SK-N-SH treated with all-trans-retinoic acid at 6 μM for 48 hours (cell line): ENCODE measurements around the gene FNDC3A.
"Not testable (repeated sequence)": the region's sequence is repeated elsewhere in the genome, so short reads cannot be mapped to it uniquely, and the experiment has no call there.

Experiments used
- ATAC-seq: fragments of 200-7000 bp; cut with Tn5 transposase; 3 replicates; pipeline ENCODE4 v1.9.1; 2020; ENCODE audit warnings: mild to moderate bottlenecking, moderate library complexity
- ARNTL ChIP-seq: fragments of 450-650 bp; formaldehyde crosslinking; IDR thresholded peaks from 2 replicates; pipeline ENCODE4 v1.5.0; 2020; ENCODE audit warnings: low read depth, mild to moderate bottlenecking, moderate library complexity, borderline replicate concordance
- BACH2 ChIP-seq: fragments of 250-450 bp; sonication (Bioruptor Pico); IDR thresholded peaks from 2 replicates; pipeline ENCODE4 v1.9.0; 2021; ENCODE audit warnings: mild to moderate bottlenecking, borderline replicate concordance
- CREB5 ChIP-seq: fragments of 250-450 bp; sonication (Bioruptor Pico); IDR thresholded peaks from 2 replicates; pipeline ENCODE4 v1.5.1; 2020; ENCODE audit warnings: low read depth, mild to moderate bottlenecking, moderate library complexity
- CSDC2 ChIP-seq: fragments of 250-450 bp; sonication (Bioruptor Pico); IDR thresholded peaks from 2 replicates; pipeline ENCODE4 v1.5.0; 2020; ENCODE audit warnings: mild to moderate bottlenecking, moderate library complexity
- ESRRG ChIP-seq: fragments of 250-450 bp; sonication (Bioruptor Pico); IDR thresholded peaks from 2 replicates; pipeline ENCODE4 v1.6.1; 2021; ENCODE audit warnings: mild to moderate bottlenecking
- GLIS3 ChIP-seq: fragments of 250-450 bp; sonication (Bioruptor Pico); IDR thresholded peaks from 2 replicates; pipeline ENCODE4 v1.5.0; 2020; ENCODE audit warnings: mild to moderate bottlenecking, moderate library complexity
- ISL1 ChIP-seq: fragments of 250-450 bp; sonication (Bioruptor Pico); IDR thresholded peaks from 2 replicates; pipeline ENCODE4 v2.1.2; 2022; ENCODE audit warnings: mild to moderate bottlenecking, moderate library complexity
- OSR1 ChIP-seq: fragments of 250-450 bp; sonication (Bioruptor Pico); IDR thresholded peaks from 2 replicates; pipeline ENCODE4 v1.8.0; 2022; ENCODE audit warnings: moderate library complexity, mild to moderate bottlenecking, inconsistent platforms
- POU6F1 ChIP-seq: fragments of 250-450 bp; sonication (Bioruptor Pico); IDR thresholded peaks from 2 replicates; pipeline ENCODE4 v1.8.0; 2021; ENCODE audit warnings: low read depth, mild to moderate bottlenecking, moderate library complexity, borderline replicate concordance
- PPARA ChIP-seq: fragments of 250-450 bp; sonication (Bioruptor Pico); IDR thresholded peaks from 2 replicates; pipeline ENCODE4 v1.5.0; 2020; ENCODE audit warnings: mild to moderate bottlenecking, borderline replicate concordance
- TCF4 ChIP-seq: fragments of 250-450 bp; sonication (Bioruptor Pico); IDR thresholded peaks from 2 replicates; pipeline ENCODE4 v1.8.0; 2021; ENCODE audit warnings: mild to moderate bottlenecking, moderate library complexity, borderline replicate concordance
- ZFP3 ChIP-seq: fragments of 250-450 bp; sonication (Bioruptor Pico); IDR thresholded peaks from 2 replicates; pipeline ENCODE4 v1.5.0; 2020; ENCODE audit warnings: mild to moderate bottlenecking, moderate library complexity
- ZNF565 ChIP-seq: fragments of 450-650 bp; formaldehyde crosslinking; conservative IDR thresholded peaks from 2 replicates; pipeline ENCODE4 v1.5.0; 2020; ENCODE audit warnings: low read depth, mild to moderate bottlenecking, moderate library complexity
- ZNF70 ChIP-seq: fragments of 450-650 bp; formaldehyde crosslinking; IDR thresholded peaks from 2 replicates; pipeline ENCODE4 v1.5.0; 2020; ENCODE audit warnings: mild to moderate bottlenecking, moderate library complexity
- ZNF8 ChIP-seq: fragments of 450-650 bp; formaldehyde crosslinking; IDR thresholded peaks from 2 replicates; pipeline ENCODE4 v1.5.0; 2020; ENCODE audit warnings: mild to moderate bottlenecking, moderate library complexity
- TF ChIP-seq, protein P1 (sequence below): fragments of 250-450 bp; sonication (Bioruptor Pico); IDR thresholded peaks from 2 replicates; pipeline ENCODE4 v1.8.0; 2020; ENCODE audit warnings: mild to moderate bottlenecking, moderate library complexity, borderline replicate concordance

Gene FNDC3A

GRCh38 chr13:49110913-49111170 lies 135.1 kb downstream of the FNDC3A start:
- no peak for TF ChIP-seq GLIS3 (CRISPR knock-in tag)
- TF ChIP-seq, protein P1, sequence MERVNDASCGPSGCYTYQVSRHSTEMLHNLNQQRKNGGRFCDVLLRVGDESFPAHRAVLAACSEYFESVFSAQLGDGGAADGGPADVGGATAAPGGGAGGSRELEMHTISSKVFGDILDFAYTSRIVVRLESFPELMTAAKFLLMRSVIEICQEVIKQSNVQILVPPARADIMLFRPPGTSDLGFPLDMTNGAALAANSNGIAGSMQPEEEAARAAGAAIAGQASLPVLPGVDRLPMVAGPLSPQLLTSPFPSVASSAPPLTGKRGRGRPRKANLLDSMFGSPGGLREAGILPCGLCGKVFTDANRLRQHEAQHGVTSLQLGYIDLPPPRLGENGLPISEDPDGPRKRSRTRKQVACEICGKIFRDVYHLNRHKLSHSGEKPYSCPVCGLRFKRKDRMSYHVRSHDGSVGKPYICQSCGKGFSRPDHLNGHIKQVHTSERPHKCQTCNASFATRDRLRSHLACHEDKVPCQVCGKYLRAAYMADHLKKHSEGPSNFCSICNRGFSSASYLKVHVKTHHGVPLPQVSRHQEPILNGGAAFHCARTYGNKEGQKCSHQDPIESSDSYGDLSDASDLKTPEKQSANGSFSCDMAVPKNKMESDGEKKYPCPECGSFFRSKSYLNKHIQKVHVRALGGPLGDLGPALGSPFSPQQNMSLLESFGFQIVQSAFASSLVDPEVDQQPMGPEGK (CRISPR knock-in tag) = no peak
- TF ChIP-seq BACH2 (CRISPR knock-in tag) = no peak

DNA sequence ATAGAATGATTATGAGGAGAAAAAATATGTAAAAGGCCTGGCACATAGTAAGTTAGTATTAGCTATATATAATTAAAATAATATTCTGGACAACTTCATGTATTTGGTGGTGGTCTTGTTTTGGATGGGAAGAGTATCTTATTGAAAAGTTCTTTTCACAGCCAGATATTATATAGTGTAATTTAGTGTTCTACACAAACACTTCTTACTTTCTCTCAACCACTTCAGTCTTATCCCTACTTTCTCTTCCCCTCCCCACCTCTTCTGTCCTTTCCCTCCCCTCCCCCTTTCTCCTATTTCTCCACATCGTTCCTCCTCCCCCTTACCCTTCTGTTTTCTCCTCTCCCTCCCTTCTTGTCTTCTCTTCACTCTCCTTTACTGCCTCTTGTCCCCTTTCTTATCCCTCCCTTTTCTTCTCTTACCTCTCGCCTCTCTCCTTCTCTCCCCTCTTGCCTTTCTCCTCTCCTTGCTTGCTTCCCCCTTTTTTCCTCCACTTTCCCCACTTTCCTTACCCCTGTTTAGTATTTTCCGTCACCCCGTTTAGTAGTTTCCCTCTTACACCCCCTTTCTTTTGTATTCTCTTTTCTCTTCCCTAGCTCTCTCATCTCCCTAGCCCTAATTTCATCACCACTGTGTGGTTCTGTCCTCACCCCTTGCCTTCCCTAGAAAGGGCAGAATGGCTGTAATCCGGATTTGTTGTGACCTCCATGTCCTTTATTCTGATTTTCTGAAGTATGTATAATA lies 137.2 kb downstream of the FNDC3A start:
- TF ChIP-seq ZNF565 (CRISPR knock-in tag) (no peak), CSDC2 (CRISPR knock-in tag) (no peak), PPARA (CRISPR knock-in tag) (no peak), ZNF8 (CRISPR knock-in tag) (no peak), ZFP3 (CRISPR knock-in tag) (no peak), OSR1 (CRISPR knock-in tag) (no peak), TCF4 (no peak), ISL1 (CRISPR knock-in tag) (no peak)
- TF ChIP-seq, protein P1 (CRISPR knock-in tag) = no peak
- no peak for ATAC-seq

More at GRCh38 chr13:49110913-49111170, 135.1 kb downstream of the FNDC3A start:
- ATAC-seq = peak; percentile 48

GRCh38 chr13:49113526-49114286 lies 138.0 kb downstream of the FNDC3A start:
- ATAC-seq = no peak

DNA sequence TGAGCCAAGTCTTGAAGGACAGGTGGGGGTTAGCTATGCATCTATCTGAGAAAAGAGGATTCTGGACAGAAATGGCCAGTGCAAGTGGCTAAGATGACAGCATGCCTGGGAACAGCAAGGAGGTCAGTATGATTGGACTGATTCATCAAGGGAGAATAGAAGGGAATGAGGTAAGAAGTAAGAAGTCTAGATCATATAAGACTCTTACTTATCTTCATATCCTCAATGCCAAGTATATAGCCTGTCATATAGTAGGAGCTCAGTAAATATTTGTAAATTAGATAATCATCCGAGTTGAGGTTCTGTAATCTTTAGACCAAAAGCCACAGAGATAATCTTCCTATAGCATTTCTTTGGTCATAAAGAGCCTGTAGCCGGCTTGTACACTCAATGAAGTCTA lies 141.2 kb downstream of the FNDC3A start:
- ATAC-seq = no peak
- TF ChIP-seq POU6F1 (no peak), ARNTL (CRISPR knock-in tag) (no peak), ZNF70 (no peak), TCF4 (no peak)

More at GRCh38 chr13:49113526-49114286, 138.0 kb downstream of the FNDC3A start:
- no peak for TF ChIP-seq ZFP3 (CRISPR knock-in tag)
- no peak for TF ChIP-seq CSDC2 (CRISPR knock-in tag)
- TF ChIP-seq CREB5 = no peak
- TF ChIP-seq ESRRG (CRISPR knock-in tag) = no peak
- TF ChIP-seq GLIS3 (CRISPR knock-in tag) = no peak
- TF ChIP-seq ARNTL (CRISPR knock-in tag) = no peak
- no peak for TF ChIP-seq ISL1 (CRISPR knock-in tag)
- TF ChIP-seq TCF4 = no peak
- TF ChIP-seq, protein P1 (CRISPR knock-in tag) = no peak

- not testable (repeated sequence) for ATAC-seq
Measured at GRCh38 chr13:49118455-49118854, 142.7 kb downstream of the FNDC3A start.
